ENCODE data around the gene DNAH1. TPM values are rescaled to one million over a fixed set of nuclear protein-coding genes. Genes with fewer than 3 reads are reported as not detected.

The DNAH1 gene
- total RNA-seq, 2 donors from 2014 or later: 50.3 to 58.5 TPM

- DNase-seq (no peak), ATAC-seq (no peak)
- H3K9me3 ChIP-seq (ENCODE audit: control insufficient read depth, low read length, poor library complexity, severe bottlenecking): no peaks in the 10 kb centered on the region
- Mint-ChIP-seq H3K4me3 (no peak overlapping the region), H3K4me1 (peaks cover 3% of the 10 kb centered on the region), H3K36me3 (ENCODE audit: low read depth) (no peaks in the 10 kb centered on the region), H3K27ac (no peak overlapping the region), H3K27me3 (no peaks in the 10 kb centered on the region)
Measured at GRCh38 chr3:52441772-52442332, 125.7 kb downstream of the DNAH1 start.

GRCh38 chr3:52442409-52443267 lies 126.5 kb downstream of the DNAH1 start:
- no peak for DNase-seq
- H3K36me3 Mint-ChIP-seq (ENCODE audit: low read depth): no peaks in the 10 kb centered on the region
- no peak overlapping the region for H3K4me3 Mint-ChIP-seq
- no peaks in the 10 kb centered on the region for H3K9me3 ChIP-seq (ENCODE audit: control insufficient read depth, low read length, poor library complexity, severe bottlenecking)
- H3K27me3 Mint-ChIP-seq: no peaks in the 10 kb centered on the region
- no peak for ATAC-seq
- peaks cover 7% of the 10 kb centered on the region for H3K4me1 Mint-ChIP-seq
- no peak overlapping the region for H3K27ac Mint-ChIP-seq

DNA sequence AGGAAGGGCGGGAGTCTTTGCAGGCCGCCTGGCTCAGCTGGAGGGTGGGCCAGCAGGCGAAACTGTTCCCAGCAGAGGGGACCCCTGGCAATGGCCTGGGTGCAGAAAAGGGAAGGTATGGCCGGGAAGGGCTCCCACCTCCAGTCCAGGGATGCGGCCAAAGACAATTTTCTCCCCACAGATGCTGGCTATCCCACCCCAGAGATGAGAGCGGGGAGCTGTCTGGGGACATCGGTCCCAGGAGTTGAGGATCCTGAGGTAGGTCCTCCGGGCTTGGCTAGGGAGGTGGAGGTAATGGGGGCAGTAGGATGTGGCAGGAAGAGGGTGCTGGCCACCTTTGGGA lies 127.1 kb downstream of the DNAH1 start:
- H3K27ac Mint-ChIP-seq: no peak overlapping the region

GRCh38 chr3:52443791-52444687 lies 127.9 kb downstream of the DNAH1 start:
- ATAC-seq: no peak
- H3K27ac Mint-ChIP-seq: no peak overlapping the region
- peaks cover 7% of the 10 kb centered on the region for H3K4me1 Mint-ChIP-seq
- H3K9me3 ChIP-seq (ENCODE audit: control insufficient read depth, low read length, poor library complexity, severe bottlenecking): no peaks in the 10 kb centered on the region
- no peaks in the 10 kb centered on the region for H3K27me3 Mint-ChIP-seq
- no peaks in the 10 kb centered on the region for H3K36me3 Mint-ChIP-seq (ENCODE audit: low read depth)
- no peak for DNase-seq
- H3K4me3 Mint-ChIP-seq: no peak overlapping the region

More for the DNA sequence above, 127.1 kb downstream of the DNAH1 start:
- H3K9me3 ChIP-seq (ENCODE audit: control insufficient read depth, low read length, poor library complexity, severe bottlenecking): no peaks in the 10 kb centered on the region
- no peaks in the 10 kb centered on the region for H3K36me3 Mint-ChIP-seq (ENCODE audit: low read depth)
- H3K4me3 Mint-ChIP-seq: no peak overlapping the region
- no peaks in the 10 kb centered on the region for H3K27me3 Mint-ChIP-seq
- H3K4me1 Mint-ChIP-seq: peaks cover 7% of the 10 kb centered on the region
- no peak for DNase-seq
- ATAC-seq: no peak

DNA sequence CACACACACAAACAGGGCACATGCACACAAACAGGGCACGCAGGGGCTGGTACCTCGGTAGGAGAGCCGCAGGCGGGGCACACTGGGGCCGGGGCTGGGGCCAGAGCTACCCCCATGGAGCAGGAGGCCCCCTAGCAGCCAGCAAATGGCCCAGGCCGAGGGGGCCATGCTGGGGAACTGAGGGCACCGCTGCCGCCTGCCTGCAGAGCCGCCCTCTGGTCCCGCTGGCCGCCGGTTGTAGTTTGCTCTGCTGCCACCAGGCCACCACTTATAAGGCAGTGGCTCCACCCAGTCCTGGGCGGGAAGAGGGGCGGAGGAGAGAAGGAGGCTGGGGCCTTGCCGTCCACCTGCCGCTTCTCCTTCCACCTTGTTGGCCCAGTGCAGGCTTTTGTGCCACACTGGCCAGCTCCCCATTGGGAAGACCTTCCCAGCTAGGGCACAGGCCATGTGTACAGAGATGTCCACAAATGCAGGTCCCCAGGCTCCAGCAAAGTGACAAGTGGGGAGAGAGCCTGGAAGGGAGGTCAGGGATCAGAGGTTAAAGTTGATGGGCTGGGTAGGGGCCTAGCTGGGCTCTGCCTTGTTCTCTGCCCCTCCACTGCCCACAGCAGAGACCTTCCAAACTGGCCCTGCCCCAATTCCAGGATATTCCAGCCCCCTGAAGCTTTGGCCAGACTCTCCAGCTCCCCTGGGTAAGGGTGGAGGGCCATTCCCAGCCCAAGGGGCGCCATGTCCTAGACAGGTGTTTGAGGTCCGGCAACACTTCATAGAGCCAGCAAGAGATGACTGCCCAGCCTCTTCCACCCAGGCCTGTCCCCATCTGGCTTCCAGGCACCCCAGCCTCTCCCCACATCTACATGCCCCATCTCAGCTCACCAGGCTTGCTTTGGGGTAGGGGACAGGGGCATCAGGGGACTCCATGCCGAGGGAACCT lies 129.0 kb downstream of the DNAH1 start, which contains the start of gene SEMA3G:
Gene SEMA3G (minus strand): TSS at position 244 of the 934 bp plus-strand sequence. CDS start 76 bp downstream, at position 168.
- H3K9me3 ChIP-seq (ENCODE audit: control insufficient read depth, low read length, poor library complexity, severe bottlenecking): no peaks in the 10 kb centered on the region
- Mint-ChIP-seq H3K27ac (no peak within 1 kb of the TSS), H3K4me3 (peak within 1 kb of the TSS; percentile 33), H3K4me1 (peaks cover 7% of the 10 kb centered on the region), H3K36me3 (ENCODE audit: low read depth) (no peaks in the 10 kb centered on the region), H3K27me3 (no peaks in the 10 kb centered on the region)
- DNase-seq: peak; percentile 64 to 67 (median 66)
- ATAC-seq: peak; percentile 98

- peaks cover 7% of the 10 kb centered on the region for H3K4me1 Mint-ChIP-seq
- ATAC-seq (no peak), DNase-seq (no peak)
- H3K4me3 Mint-ChIP-seq: no peak overlapping the region
- H3K27ac Mint-ChIP-seq: no peak overlapping the region
- no peaks in the 10 kb centered on the region for H3K27me3 Mint-ChIP-seq
- H3K9me3 ChIP-seq (ENCODE audit: control insufficient read depth, low read length, poor library complexity, severe bottlenecking): no peaks in the 10 kb centered on the region
- H3K36me3 Mint-ChIP-seq (ENCODE audit: low read depth): no peaks in the 10 kb centered on the region
Measured at GRCh38 chr3:52446042-52446441, 129.9 kb downstream of the DNAH1 start.

DNA sequence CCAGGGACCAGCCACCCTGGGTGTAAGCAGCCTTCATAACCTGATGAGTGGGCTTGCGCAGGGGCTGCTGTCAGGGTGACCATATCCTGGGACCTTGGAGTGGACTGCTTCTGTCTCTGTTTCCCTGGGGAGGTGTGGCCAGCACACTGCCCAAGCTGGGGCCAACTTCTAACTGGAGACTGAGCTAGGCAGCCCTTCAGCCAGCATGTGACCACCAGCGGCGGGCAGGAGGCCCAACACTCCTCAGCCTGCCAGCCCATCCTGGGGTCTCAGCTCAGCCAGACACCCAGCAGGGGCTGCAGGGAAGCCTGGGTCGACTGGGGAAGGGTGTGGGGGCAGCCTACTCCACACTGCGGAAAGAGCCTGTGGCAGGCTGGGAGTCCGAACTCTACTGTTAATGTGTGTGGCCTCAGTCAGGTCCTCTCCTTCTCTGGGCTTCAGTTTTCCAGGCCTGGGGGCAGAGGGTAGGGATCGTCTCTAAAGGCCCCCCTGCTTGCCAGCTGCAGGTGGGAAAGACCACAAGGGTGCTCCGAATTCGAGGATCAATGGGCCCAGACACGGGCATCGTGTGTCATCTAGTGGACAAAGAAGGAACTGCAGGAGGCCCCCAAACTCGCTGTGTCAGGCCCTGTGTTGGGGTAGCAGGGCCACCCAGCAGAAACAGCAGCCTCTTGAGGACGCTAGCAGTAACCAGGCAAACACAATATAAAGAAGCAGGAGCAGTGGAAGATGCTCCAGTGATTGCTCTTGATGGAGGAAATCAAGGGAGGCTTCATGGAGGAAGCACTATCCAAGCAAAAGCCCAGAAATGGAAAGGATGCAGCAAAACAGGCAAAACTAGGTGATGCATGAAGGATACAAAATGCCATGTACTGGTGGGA lies 130.8 kb downstream of the DNAH1 start:
- H3K4me3 Mint-ChIP-seq: no peak overlapping the region
- H3K27ac Mint-ChIP-seq: peak overlapping the region; percentile 21
- ATAC-seq (peak; percentile 69), DNase-seq (peak; percentile 47 to 66 (median 51))
- H3K36me3 Mint-ChIP-seq (ENCODE audit: low read depth): no peaks in the 10 kb centered on the region
- H3K27me3 Mint-ChIP-seq: no peaks in the 10 kb centered on the region
- H3K4me1 Mint-ChIP-seq: peaks cover 7% of the 10 kb centered on the region
- H3K9me3 ChIP-seq (ENCODE audit: control insufficient read depth, low read length, poor library complexity, severe bottlenecking): no peaks in the 10 kb centered on the region

- peaks cover 7% of the 10 kb centered on the region for H3K4me1 Mint-ChIP-seq
- ATAC-seq: no peak
- H3K27me3 Mint-ChIP-seq: no peaks in the 10 kb centered on the region
- peak overlapping the region; percentile 21 for H3K27ac Mint-ChIP-seq
- DNase-seq: no peak
- no peaks in the 10 kb centered on the region for H3K9me3 ChIP-seq (ENCODE audit: control insufficient read depth, low read length, poor library complexity, severe bottlenecking)
- no peaks in the 10 kb centered on the region for H3K36me3 Mint-ChIP-seq (ENCODE audit: low read depth)
- H3K4me3 Mint-ChIP-seq: no peak overlapping the region
Measured at GRCh38 chr3:52447512-52448355, 131.6 kb downstream of the DNAH1 start.

Other genes with a start within 250 kb of the DNAH1 start
- gene POC1A, start 161.9 kb upstream of the DNAH1 start, total RNA-seq: 1 to 10 TPM in 1 of 2 donors, under 1 TPM in 1; 0.47 to 1.4 TPM
- 10 to 100 TPM; 14.4 to 15.6 TPM for gene ALAS1, start 118.2 kb upstream of the DNAH1 start, total RNA-seq
- gene TLR9, start 90.7 kb upstream of the DNAH1 start, total RNA-seq: under 1 TPM in 1 of 2 donors, not detected in 1; 0.42 TPM
- 10 to 100 TPM; 44.8 to 48.2 TPM for gene TWF2, start 77.2 kb upstream of the DNAH1 start, total RNA-seq
- gene PPM1M, start 70.6 kb upstream of the DNAH1 start, total RNA-seq: 10 to 100 TPM; 43.9 to 58.0 TPM
- 100 to 1,000 TPM; 109 to 114 TPM for gene WDR82, start 37.7 kb upstream of the DNAH1 start, total RNA-seq
- 10 to 100 TPM; 30.6 to 42.2 TPM for gene GLYCTK, start 28.5 kb upstream of the DNAH1 start, total RNA-seq
- gene BAP1, start 93.7 kb downstream of the DNAH1 start, total RNA-seq: 100 to 1,000 TPM; 107 to 114 TPM
- 10 to 100 TPM; 11.1 to 13.0 TPM for gene PHF7, start 94.3 kb downstream of the DNAH1 start, total RNA-seq
- gene SEMA3G, start 128.8 kb downstream of the DNAH1 start, total RNA-seq: 1 to 10 TPM; 1.5 to 2.3 TPM
- 1 to 10 TPM; 3.7 to 3.8 TPM for gene TNNC1, start 137.7 kb downstream of the DNAH1 start, total RNA-seq
- 100 to 1,000 TPM; 121 to 146 TPM for gene NISCH, start 139.3 kb downstream of the DNAH1 start, total RNA-seq
- 1 to 10 TPM; 1.7 to 4.9 TPM for gene STAB1, start 179.0 kb downstream of the DNAH1 start, total RNA-seq
- 1 to 10 TPM; 2.3 to 2.5 TPM for gene NT5DC2, start 217.5 kb downstream of the DNAH1 start, total RNA-seq
- gene UQCC5, start 220.3 kb downstream of the DNAH1 start, total RNA-seq: 1 to 10 TPM; 4.9 to 8.0 TPM

All from T-helper 17 cell (primary cell).